Thyroid gland (tissue), 4 donors: ENCODE results near the gene MAP3K5. TPM values are rescaled to one million over a fixed set of nuclear protein-coding genes. Genes with fewer than 3 reads are reported as not detected.

Experiments
- DNase-seq, 2 donors: peaks; one replicate each; pipeline ENCODE4 v3.0.0-alpha.2; 2019
- H3K27ac ChIP-seq, 3 donors: fragments of 200-600 bp; sonication (generic); 1 replicate in 2 of 3; 2 replicates in 1 of 3; pipeline ENCODE4 v1.5.1; 2016 to 2019; ENCODE audit warnings: mild to moderate bottlenecking in 1 of 3, moderate library complexity in 1 of 3
- H3K27me3 ChIP-seq: fragments of 200-600 bp; sonication (generic); one replicate; pipeline ENCODE4 v1.5.1; 2019
- H3K36me3 ChIP-seq, 2 donors: fragments of 200-600 bp; sonication (generic); one replicate each; pipeline ENCODE4 v1.5.1; 2016 to 2019
- H3K4me1 ChIP-seq, 2 donors: fragments of 200-600 bp; sonication (generic); one replicate each; pipeline ENCODE4 v1.5.1; 2017 to 2019
- H3K4me3 ChIP-seq, 3 donors: fragments of 200-600 bp; sonication (generic); replicated peaks in 1 of 3; 1 replicate in 2 of 3; 2 replicates in 1 of 3; pipeline ENCODE4 v1.5.1; 2016; ENCODE audit warnings: mild to moderate bottlenecking in 1 of 3
- H3K9me3 ChIP-seq: fragments of 200-600 bp; sonication (generic); one replicate; pipeline ENCODE4 v1.5.1; 2017
- POLR2A ChIP-seq, 2 donors: fragments of 450-650 bp; IDR thresholded peaks; one replicate each; pipeline ENCODE4 v1.6.1; 2017; ENCODE audit warnings: antibody characterized with exemption in 2 of 2, mild to moderate bottlenecking in 2 of 2, moderate library complexity in 1 of 2
- WGBS, 2 donors: methylation state at CpG; one replicate each; pipeline ENCODE4 v1.1.5; 2017; 5-methylcytosine and 5-hydroxymethylcytosine counted together
- intact Hi-C: fragments of 100-400 bp; cut with DNase I; formaldehyde crosslinking; loops from one replicate; pipeline ENCODE4 v1.15.1; 2023
- total RNA-seq, 4 donors: library from RNA; depleted of rRNA; stranded (reverse); fragments of >200 nt; gene quantifications; one replicate each; pipeline ENCODE4 v1.2.3, GENCODE V29; 2016
- TF ChIP-seq, protein P1 (sequence below), 6 experiments: fragments of 200-600 bp in 3 of 6; fragments of 450-650 bp in 3 of 6; sonication (generic) in 3 of 6; IDR thresholded peaks; one replicate each; pipeline ENCODE4 v1.5.1; 2016 to 2019; ENCODE audit warnings: antibody characterized with exemption in 6 of 6, mild to moderate bottlenecking in 2 of 6, inconsistent platforms in 1 of 6, moderate library complexity in 1 of 6

The MAP3K5 gene
- total RNA-seq, 4 donors from 2014 or later, result 28.1 to 68.0 (median 46.5) TPM

DNA sequence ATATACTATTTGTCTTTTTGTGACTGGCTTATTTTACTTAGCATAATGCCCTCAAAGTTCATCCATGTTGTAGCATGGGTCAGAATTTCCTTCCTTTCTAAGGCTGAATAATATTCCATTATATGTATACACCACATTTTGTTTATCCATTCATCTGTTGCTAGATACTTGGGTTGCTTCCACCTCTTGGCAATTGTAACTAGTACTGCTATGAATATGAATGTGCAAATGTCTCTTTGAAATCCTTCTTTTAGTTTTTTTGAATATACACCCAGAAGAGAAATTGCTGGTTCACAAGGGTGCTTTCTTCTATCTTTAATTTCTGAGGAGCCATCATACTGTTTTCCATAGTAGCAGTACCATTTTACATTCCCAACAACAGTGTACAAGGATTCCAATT, 220.8 kb downstream of the MAP3K5 start:
- Histone ChIP-seq H3K36me3 (peaks cover 13 to 15% of the 10 kb centered on the region in 2 donors), H3K4me3 (no peak overlapping the region), H3K27ac (no peak overlapping the region), H3K4me1 (no peaks in the 10 kb centered on the region), H3K27me3 (no peaks in the 10 kb centered on the region), H3K9me3 (no peaks in the 10 kb centered on the region)
- intact Hi-C loops, result no loop called here
- DNase-seq, result no peak
- no peak for TF ChIP-seq POLR2A (IDR thresholded peaks at IDR 0.05)
- TF ChIP-seq, protein P1, sequence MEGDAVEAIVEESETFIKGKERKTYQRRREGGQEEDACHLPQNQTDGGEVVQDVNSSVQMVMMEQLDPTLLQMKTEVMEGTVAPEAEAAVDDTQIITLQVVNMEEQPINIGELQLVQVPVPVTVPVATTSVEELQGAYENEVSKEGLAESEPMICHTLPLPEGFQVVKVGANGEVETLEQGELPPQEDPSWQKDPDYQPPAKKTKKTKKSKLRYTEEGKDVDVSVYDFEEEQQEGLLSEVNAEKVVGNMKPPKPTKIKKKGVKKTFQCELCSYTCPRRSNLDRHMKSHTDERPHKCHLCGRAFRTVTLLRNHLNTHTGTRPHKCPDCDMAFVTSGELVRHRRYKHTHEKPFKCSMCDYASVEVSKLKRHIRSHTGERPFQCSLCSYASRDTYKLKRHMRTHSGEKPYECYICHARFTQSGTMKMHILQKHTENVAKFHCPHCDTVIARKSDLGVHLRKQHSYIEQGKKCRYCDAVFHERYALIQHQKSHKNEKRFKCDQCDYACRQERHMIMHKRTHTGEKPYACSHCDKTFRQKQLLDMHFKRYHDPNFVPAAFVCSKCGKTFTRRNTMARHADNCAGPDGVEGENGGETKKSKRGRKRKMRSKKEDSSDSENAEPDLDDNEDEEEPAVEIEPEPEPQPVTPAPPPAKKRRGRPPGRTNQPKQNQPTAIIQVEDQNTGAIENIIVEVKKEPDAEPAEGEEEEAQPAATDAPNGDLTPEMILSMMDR (IDR thresholded peaks at IDR 0.05), result no peak

DNA sequence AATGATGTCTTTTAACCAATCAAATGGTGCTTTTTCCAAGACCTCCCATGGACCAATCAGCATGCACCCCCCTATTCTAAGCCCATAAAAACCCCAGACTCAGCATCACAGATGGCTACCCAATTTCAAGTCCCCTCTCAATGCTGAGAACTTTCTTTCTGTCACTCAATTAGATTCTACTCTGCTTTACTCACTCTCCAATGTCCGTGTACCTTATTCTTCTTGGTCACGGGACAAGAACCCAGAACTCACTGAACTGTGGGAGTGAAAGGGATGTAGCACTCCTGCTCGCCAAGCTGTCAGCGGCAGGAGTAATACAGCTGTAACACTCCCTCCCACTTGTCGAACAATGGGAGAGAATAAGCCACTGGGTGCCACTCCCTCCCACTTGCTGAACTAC, 221.2 kb downstream of the MAP3K5 start:
- H3K9me3 ChIP-seq, result no peaks in the 10 kb centered on the region
- TF ChIP-seq, protein P1 (IDR thresholded peaks at IDR 0.05), result no peak
- TF ChIP-seq POLR2A (IDR thresholded peaks at IDR 0.05), result no peak
- no peak overlapping the region for H3K27ac ChIP-seq
- H3K4me1 ChIP-seq, result no peaks in the 10 kb centered on the region
- intact Hi-C loops, result no loop called here
- peaks cover 13 to 14% of the 10 kb centered on the region in 2 donors for H3K36me3 ChIP-seq
- H3K27me3 ChIP-seq, result no peaks in the 10 kb centered on the region
- H3K4me3 ChIP-seq, result no peak overlapping the region
- DNase-seq, result no peak
- WGBS, 2 donors, result 96 to 99% methylated on average over 5 of the region's 5 CpGs

DNA sequence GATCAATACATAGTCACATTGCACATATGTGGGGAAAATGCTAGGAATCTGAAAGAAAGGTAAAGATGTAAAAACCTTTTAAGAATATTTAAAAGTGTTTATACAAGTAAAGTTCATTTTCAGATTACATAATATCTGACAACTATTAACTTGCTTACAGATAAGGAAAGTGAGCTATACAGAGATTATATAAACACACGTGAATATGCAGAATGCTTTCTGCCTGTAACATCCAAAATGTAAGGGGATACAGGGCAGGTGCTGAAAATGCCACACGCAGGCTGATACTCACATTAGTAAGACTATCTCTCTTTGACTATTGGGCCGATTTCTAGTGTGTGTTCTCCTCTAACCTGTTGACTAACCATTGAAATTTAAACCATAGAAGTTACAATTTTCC, 224.1 kb downstream of the MAP3K5 start:
- no peaks in the 10 kb centered on the region for H3K9me3 ChIP-seq
- peaks cover 5 to 6% of the 10 kb centered on the region in 2 donors for H3K36me3 ChIP-seq
- H3K4me1 ChIP-seq, result no peaks in the 10 kb centered on the region
- intact Hi-C loops, result no loop called here
- no peak overlapping the region for H3K27ac ChIP-seq
- H3K27me3 ChIP-seq, result no peaks in the 10 kb centered on the region
- WGBS, 2 donors, result 93 to 97% methylated on average over 3 of the region's 3 CpGs
- H3K4me3 ChIP-seq, result no peak overlapping the region
- no peak for TF ChIP-seq POLR2A (IDR thresholded peaks at IDR 0.05)
- TF ChIP-seq, protein P1 (IDR thresholded peaks at IDR 0.05), result no peak
- no peak for DNase-seq

DNA sequence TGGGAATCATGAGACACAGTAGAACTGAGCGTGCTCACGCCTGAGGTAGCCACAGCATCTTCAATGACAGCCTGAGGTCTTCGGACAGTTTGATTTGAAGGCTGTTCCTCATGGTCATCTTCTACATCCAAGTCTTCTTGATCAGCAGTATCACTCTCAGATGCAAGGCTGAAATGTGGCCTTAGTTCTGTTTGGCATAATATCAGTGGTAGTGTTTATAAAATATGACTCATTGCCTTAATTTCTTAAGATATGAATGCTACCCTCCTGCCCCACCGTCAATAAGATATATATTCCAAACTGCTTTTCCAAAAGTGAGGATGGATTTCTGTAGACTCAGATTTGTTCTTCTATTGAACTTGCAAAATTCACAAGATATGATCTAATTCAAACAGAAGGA, 224.6 kb downstream of the MAP3K5 start:
- H3K9me3 ChIP-seq, result no peaks in the 10 kb centered on the region
- no peak overlapping the region for H3K27ac ChIP-seq
- H3K4me1 ChIP-seq, result no peaks in the 10 kb centered on the region
- WGBS, 2 donors, result 95 to 97% methylated on average over 4 of the region's 4 CpGs
- intact Hi-C loops, result no loop called here
- no peaks in the 10 kb centered on the region for H3K27me3 ChIP-seq
- H3K36me3 ChIP-seq, result peaks cover 5 to 6% of the 10 kb centered on the region in 2 donors
- no peak for DNase-seq
- no peak overlapping the region for H3K4me3 ChIP-seq
- TF ChIP-seq, protein P1 (IDR thresholded peaks at IDR 0.05), result no peak
- TF ChIP-seq POLR2A (IDR thresholded peaks at IDR 0.05), result no peak

DNA sequence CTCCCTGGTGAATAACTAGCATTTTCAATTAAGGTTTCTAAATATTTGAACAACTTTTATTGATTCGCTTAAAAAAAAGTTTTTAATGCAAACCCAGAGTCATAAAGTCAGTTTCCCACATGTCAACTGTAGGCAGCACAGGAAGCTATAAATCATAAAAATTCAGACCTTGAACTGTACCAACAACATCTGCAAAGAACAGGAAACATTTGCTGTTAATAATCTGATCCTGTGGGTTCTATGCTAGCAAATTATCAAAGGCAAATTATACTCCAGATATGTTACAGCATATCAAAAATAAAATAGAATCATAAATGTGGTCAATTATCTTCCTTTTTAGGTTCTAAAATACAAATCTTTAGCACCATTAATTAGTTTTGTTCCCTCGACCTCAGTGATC, 225.4 kb downstream of the MAP3K5 start:
- Histone ChIP-seq H3K27me3 (no peaks in the 10 kb centered on the region), H3K36me3 (peaks cover 5 to 6% of the 10 kb centered on the region in 2 donors), H3K4me3 (no peak overlapping the region), H3K4me1 (no peaks in the 10 kb centered on the region), H3K27ac (no peak overlapping the region), H3K9me3 (no peaks in the 10 kb centered on the region)
- 72 to 81% methylated on average over 2 of the region's 2 CpGs for WGBS, 2 donors
- DNase-seq, result no peak
- intact Hi-C loops, result no loop called here
- no peak for TF ChIP-seq POLR2A (IDR thresholded peaks at IDR 0.05)
- TF ChIP-seq, protein P1 (IDR thresholded peaks at IDR 0.05), result no peak
